Body of pancreas (tissue), 4 donors: ENCODE data around the gene POC1A. TPM values are rescaled to one million over a fixed set of nuclear protein-coding genes. Genes with fewer than 3 reads are reported as not detected.
A peak's percentile ranks its signal among the peaks of the same experiment; 100 is the strongest.

Source experiments
- ATAC-seq: fragments of 150-250 bp; one replicate; pipeline ENCODE4 v1.9.1; 2016
- DNase-seq, 4 donors: peaks; one replicate each; pipeline ENCODE4 v3.0.0-alpha.2; 2019
- H3K27ac ChIP-seq, 4 donors: fragments of 200-600 bp; sonication (generic); 1 replicate in 3 of 4; 2 replicates in 1 of 4; pipeline versions ENCODE4 v1.5.1 to v1.6.1; 2016 to 2019; ENCODE audit warnings: mild to moderate bottlenecking in 1 of 4, mixed read lengths in 1 of 4, moderate library complexity in 1 of 4
- H3K27me3 ChIP-seq, 2 donors: fragments of 200-600 bp; sonication (generic); one replicate each; pipeline ENCODE4 v1.6.0; 2016; ENCODE audit warnings: mild to moderate bottlenecking in 1 of 2
- H3K36me3 ChIP-seq, 2 donors: fragments of 200-600 bp; sonication (generic); replicated peaks in 1 of 2; 2 replicates each; pipeline ENCODE4 v1.5.1; 2016; ENCODE audit warnings: low read depth in 2 of 2; ENCODE audit not compliant: insufficient read depth in 1 of 2
- H3K4me1 ChIP-seq: fragments of 200-600 bp; sonication (generic); one replicate; pipeline ENCODE4 v1.6.0; 2016
- H3K4me3 ChIP-seq, 2 donors: fragments of 200-600 bp; sonication (generic); 1 replicate in 1 of 2; 2 replicates in 1 of 2; pipeline ENCODE4 v1.5.1; 2016 to 2019
- H3K9me3 ChIP-seq, 3 donors: fragments of 200-600 bp; sonication (generic); 1 replicate in 2 of 3; 2 replicates in 1 of 3; pipeline ENCODE4 v1.5.1; 2016
- CTCF ChIP-seq, 7 experiments: fragments of 450-650 bp in 4 of 7; fragments of 200-600 bp in 3 of 7; sonication (generic) in 3 of 7; IDR thresholded peaks; one replicate each; pipeline ENCODE4 v1.5.1; 2016 to 2019; ENCODE audit warnings: antibody characterized with exemption in 7 of 7
- POLR2A ChIP-seq, 3 donors: fragments of 450-650 bp; IDR thresholded peaks; one replicate each; pipeline ENCODE4 v1.6.1; 2016; ENCODE audit warnings: antibody characterized with exemption in 3 of 3, mild to moderate bottlenecking in 2 of 3
- WGBS, 2 donors: methylation state at CpG; one replicate each; pipeline ENCODE4 v1.1.5; 2017; 5-methylcytosine and 5-hydroxymethylcytosine counted together
- intact Hi-C: fragments of 100-400 bp; cut with DNase I; formaldehyde crosslinking; loops from one replicate; pipeline ENCODE4 v1.15.1; 2023
- total RNA-seq, 2 donors: library from RNA; depleted of rRNA; stranded (reverse); fragments of >200 nt; gene quantifications; one replicate each; pipeline ENCODE4 v1.1.0, GENCODE V29; 2016

Gene POC1A
- total RNA-seq, 2 donors from 2014 or later, result 0.26 to 3.3 TPM

GRCh38 chr3:52108302-52109232, 45.7 kb downstream of the POC1A start:
- TF ChIP-seq CTCF (IDR thresholded peaks at IDR 0.05) (no peak), POLR2A (IDR thresholded peaks at IDR 0.05) (no peak)
- Histone ChIP-seq H3K27ac (peak overlapping the region in 1 of 4 donors; percentile 0), H3K36me3 (no peaks in the 10 kb centered on the region), H3K9me3 (no peaks in the 10 kb centered on the region), H3K27me3 (no peaks in the 10 kb centered on the region), H3K4me3 (no peak overlapping the region), H3K4me1 (peaks cover 23% of the 10 kb centered on the region)
- intact Hi-C loops, result no loop called here
- 62 to 75% methylated on average over 15 to 20 of the region's 20 CpGs for WGBS, 2 donors
- DNase-seq, result peak in 1 of 4 donors; percentile 26
- ATAC-seq, result peak; percentile 70

- Histone ChIP-seq H3K4me1 (peaks cover 23% of the 10 kb centered on the region), H3K9me3 (no peaks in the 10 kb centered on the region), H3K36me3 (no peaks in the 10 kb centered on the region), H3K27me3 (no peaks in the 10 kb centered on the region), H3K27ac (no peak overlapping the region), H3K4me3 (no peak overlapping the region)
- DNase-seq, result no peak
- intact Hi-C loops, result no loop called here
- ATAC-seq, result no peak
- 93 to 96% methylated on average over 9 to 11 of the region's 11 CpGs for WGBS, 2 donors
- TF ChIP-seq POLR2A (IDR thresholded peaks at IDR 0.05), result no peak
- no peak for TF ChIP-seq CTCF (IDR thresholded peaks at IDR 0.05)
These were observed 47.1 kb downstream of the POC1A start for GRCh38 chr3:52106951-52107611.

GRCh38 chr3:52104684-52105640, 49.3 kb downstream of the POC1A start:
- no peak overlapping the region for H3K4me3 ChIP-seq
- no peaks in the 10 kb centered on the region for H3K9me3 ChIP-seq
- no peaks in the 10 kb centered on the region for H3K36me3 ChIP-seq
- TF ChIP-seq POLR2A (IDR thresholded peaks at IDR 0.05), result no peak
- TF ChIP-seq CTCF (IDR thresholded peaks at IDR 0.05), result no peak
- no peak overlapping the region for H3K27ac ChIP-seq
- DNase-seq, result no peak
- 90% methylated on average over 9 to 10 of the region's 10 CpGs for WGBS, 2 donors
- intact Hi-C loops, result no loop called here
- peaks cover 20% of the 10 kb centered on the region for H3K4me1 ChIP-seq
- H3K27me3 ChIP-seq, result no peaks in the 10 kb centered on the region
- no peak for ATAC-seq

- H3K27me3 ChIP-seq, result no peaks in the 10 kb centered on the region
- DNase-seq (no peak), ATAC-seq (no peak)
- TF ChIP-seq CTCF (IDR thresholded peaks at IDR 0.05) (no peak), POLR2A (IDR thresholded peaks at IDR 0.05) (no peak)
- H3K4me1 ChIP-seq, result peaks cover 1% of the 10 kb centered on the region
- H3K9me3 ChIP-seq, result no peaks in the 10 kb centered on the region
- H3K27ac ChIP-seq, result no peak overlapping the region
- intact Hi-C loops, result no loop called here
- no peak overlapping the region for H3K4me3 ChIP-seq
- no peaks in the 10 kb centered on the region for H3K36me3 ChIP-seq
- 80 to 91% methylated on average over 4 of the region's 4 CpGs for WGBS, 2 donors
These were observed 51.3 kb downstream of the POC1A start for GRCh38 chr3:52102934-52103333.
